ENCODE measurements around the gene EZH2.

EZH2 gene

DNA sequence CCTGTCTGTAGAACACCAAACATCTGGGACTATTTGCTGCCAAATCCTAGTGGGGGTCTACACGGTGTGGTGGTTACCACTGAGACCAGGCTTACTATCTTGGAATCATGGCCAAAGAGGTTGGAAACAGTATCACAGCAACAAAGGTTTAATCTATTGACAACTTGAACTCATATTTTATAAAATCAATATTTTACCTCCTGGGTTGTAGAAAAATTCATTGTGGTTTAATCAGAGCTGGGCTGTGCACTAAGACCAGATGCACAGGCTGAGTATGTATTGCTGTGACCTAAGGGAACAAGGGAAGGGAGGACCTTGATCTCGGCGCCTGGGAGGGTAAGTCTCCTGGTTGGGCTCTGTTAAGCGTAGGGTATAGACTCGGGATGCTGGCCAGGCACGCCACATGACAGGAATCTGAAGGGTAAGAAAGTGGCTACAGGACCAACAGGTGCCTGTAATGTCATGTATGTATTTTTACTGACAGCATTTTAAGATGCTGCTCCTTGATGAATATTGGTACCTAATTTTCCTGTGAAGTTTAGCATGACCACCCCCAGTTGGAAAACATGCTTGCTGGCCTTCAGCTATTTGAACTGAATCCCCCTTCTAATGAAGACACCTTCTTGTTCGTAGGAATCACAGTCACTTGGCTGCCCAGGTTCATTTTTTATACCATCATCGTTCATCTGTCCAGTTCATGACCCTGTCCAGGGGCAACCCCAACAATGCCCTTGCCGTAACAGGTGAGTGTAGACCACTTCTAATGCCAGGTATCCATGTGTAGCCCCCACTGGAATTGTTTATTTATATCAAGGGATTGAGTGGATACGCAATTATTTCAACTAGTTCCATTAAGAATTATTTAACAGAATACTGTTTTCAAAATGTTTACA, 79.5 kb downstream of the EZH2 start:
- DNase-seq = no peak

DNA sequence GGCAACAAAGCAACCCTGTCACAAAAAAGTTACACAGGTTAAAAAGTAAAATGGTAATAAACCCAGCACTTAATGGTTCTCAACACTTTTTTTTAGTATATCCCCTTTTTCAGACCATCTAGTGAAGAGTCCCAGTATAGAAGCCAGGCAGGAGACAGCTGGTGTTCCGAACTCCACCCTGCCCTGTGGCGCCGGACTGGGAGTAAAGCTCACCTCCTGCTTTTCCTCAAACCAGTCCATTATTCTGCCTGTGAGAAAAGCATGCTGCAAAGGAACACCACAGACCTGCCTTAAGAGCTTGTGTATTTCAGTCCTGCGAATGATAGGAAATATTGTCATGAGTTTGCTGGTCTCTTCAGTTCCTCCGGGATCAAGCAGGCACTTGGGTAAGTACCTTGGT, 81.0 kb downstream of the EZH2 start:
- DNase-seq = no peak

DNA sequence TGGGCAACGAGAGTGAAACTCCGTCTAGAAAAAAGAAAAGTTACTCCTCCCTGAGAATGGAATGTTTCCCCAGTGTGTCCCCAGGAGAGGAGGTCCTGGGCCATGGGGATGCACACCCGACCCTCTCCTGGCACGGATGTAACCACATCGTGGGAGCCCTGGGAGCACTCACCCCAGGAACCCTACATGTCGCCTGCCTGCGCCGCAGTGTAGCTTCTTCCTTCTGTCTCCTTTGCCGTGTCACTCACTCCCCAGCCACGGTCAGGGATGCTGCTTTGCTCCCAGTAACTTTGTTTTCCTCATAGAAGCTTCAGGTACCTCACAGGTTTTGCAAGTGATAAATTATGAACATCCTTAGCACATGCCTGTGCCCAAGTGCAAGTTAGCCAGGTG, 82.0 kb downstream of the EZH2 start:
- no peak for DNase-seq

GRCh38 chr7:148800677-148801076, 83.4 kb downstream of the EZH2 start:
- no peak for DNase-seq

GRCh38 chr7:148799893-148800555, 84.1 kb downstream of the EZH2 start:
- no peak for DNase-seq

DNA sequence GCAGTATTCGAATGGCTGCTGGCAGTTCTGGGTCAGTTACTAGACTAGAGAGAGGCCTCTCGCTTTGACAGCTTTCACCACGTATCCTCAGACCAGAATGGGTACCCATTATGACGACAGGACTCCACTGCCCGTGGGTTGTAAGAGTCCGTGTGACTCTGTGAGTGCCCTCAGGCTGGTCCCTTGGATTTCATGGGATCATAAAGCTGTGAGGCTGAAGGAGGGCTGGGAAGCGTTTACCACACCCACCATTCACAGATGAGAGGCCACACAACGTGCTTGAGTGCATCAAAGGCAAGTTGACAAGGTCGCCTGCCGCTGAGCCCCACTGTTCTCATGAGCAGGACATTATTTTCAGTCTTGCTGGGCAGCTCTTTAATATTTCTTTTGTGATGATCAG, 87.2 kb downstream of the EZH2 start:
- no peak for DNase-seq

DNA sequence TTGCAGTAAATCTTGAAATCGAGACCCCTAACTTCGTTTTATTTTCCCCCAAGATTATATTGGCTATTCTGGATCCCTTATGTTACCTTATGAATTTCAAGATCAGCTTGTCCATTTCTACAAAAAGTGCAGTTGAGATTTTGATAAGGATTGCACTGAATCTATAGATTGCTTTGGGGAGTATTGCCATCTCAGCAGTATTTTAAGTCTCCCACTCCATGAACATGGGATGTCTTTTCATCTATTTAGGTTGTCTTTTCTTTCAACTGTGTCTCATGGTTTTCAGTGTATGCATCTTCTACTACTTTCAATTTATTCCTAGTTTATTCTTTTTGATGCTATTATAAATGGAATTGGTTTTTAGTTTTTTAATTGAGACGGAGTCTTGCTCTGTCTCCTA, 89.6 kb downstream of the EZH2 start:
- no peak for DNase-seq

DNA sequence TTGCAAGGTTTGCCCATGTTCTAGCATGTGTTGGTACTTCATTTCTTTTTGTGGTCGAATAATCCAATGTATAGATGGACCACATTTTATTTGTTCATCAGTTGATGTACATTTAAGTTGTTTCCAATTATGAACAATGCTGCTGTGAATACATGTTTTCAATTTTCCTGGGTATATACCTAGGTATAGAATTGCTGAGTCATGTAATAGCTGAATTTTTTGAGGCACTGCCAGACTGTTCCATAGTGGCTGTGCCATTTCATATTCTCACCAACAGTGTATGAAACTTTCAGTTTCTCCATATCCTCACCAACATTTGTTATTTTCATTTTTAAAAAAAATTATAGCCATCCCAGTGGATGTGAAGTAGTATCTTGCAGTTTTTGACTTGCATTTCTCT, 90.5 kb downstream of the EZH2 start:
- no peak for DNase-seq

DNA sequence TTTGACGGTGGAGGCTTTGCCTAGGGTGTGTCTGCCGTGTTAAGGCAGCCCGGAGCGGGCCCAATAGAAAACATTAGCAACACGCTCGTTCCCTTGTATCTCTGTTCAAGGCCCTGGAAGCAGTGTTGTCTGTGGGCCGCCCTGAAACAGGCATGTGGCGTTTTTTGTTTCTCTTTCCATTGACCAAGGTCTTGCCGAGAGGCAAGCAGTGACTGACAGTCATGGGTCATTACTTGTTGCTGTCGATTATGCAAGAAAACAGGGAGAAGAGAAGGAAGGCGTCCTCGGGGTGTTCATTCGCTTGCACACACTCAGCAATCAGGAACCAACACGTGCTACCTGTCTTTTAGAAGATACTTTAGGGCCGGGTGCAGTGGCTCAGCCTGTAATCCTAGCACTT, 92.5 kb downstream of the EZH2 start:
- DNase-seq = no peak

DNA sequence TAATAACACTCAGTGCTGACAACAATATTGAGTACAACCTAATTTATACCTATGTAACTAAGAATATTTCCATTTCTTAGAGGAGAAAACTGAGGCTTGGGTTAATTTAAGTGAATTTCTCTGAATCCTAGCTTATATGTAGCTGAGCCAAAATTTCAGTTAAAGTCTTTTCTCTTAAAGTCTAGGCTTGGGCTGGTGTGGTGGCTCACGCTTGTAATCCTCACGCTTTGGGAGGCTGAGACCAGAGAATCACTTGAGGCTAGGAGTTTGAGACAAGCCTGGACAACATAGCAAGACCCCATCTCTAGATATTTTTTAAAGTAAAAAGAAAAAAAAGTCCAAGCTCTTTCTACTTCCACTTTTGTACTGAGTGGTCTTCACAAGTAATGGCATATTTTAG, 93.2 kb downstream of the EZH2 start:
- DNase-seq = no peak

DNA sequence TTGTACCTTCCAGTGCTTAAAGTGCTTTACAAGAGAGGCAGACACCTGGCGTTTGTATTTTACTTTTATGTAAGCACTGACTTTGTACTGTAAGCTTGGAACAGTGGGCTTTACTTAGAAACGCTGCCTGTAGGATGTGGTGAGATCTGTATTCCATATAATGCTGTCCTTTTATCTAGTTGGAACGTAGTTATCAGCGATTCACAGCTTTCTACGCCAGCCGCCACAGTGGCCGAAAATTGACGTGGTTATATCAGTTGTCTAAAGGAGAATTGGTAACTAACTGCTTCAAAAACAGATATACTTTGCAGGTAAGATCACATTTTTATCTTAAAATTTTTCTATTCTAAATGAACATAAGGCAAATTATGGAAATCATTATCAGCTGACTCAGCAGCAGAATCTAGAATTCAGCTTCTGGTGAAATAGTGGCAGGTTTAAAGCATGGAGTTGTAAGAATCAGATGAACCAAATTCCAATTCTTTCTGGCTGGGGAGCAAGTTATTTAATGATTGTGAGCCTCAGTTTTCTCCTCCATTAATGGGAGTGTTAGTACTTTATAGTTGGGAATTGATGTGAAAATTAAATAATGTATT, 93.9 kb downstream of the EZH2 start:
- no peak for DNase-seq

DNA sequence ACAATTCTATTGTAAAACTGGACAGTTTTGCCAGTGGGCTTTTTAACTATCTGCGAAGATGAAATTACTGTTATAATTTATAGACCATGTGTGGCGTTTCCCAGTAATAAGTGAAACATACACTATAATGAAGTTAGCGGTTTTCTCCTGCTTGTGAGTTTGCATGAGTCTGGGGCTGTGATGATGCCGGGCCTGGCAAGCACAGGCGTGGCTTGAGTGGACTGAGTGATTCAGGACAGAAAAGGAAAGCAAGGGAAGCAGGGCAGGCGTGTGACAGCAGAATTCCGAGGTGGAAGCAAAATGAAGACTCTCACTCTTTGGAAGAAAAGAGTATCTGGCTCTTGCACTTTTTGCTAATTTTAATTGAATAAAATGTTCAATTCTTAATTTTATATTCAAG, 94.9 kb downstream of the EZH2 start:
- DNase-seq = no peak

GRCh38 chr7:148787571-148788295, 96.4 kb downstream of the EZH2 start:
- no peak for DNase-seq

- DNase-seq = no peak
Measured at GRCh38 chr7:148783801-148784527, 100.1 kb downstream of the EZH2 start.

- no peak for DNase-seq
Measured at GRCh38 chr7:148782757-148783456, 101.2 kb downstream of the EZH2 start.

GRCh38 chr7:148774471-148774870, 109.6 kb downstream of the EZH2 start:
- DNase-seq = no peak

DNA sequence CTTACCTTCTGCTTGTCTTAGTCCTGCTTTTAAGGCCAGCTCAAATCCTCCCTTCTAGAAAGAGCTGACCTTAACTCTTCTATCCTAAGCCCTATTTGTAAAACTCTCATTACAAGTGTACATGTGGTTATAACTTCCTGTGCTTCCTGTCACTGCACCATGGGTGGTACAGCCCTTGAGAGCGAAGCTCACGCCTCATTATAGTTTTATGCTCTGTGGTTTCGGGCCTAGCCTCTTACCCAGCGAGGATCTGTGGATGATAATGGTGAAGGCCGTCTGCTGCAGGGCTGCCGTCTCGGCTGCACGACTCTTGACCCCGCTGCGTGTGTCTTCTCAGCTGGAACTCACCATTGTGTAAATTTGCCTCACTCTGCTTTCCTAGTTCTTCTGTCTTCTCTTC, 110.8 kb downstream of the EZH2 start:
- DNase-seq = peak; percentile 9

DNA sequence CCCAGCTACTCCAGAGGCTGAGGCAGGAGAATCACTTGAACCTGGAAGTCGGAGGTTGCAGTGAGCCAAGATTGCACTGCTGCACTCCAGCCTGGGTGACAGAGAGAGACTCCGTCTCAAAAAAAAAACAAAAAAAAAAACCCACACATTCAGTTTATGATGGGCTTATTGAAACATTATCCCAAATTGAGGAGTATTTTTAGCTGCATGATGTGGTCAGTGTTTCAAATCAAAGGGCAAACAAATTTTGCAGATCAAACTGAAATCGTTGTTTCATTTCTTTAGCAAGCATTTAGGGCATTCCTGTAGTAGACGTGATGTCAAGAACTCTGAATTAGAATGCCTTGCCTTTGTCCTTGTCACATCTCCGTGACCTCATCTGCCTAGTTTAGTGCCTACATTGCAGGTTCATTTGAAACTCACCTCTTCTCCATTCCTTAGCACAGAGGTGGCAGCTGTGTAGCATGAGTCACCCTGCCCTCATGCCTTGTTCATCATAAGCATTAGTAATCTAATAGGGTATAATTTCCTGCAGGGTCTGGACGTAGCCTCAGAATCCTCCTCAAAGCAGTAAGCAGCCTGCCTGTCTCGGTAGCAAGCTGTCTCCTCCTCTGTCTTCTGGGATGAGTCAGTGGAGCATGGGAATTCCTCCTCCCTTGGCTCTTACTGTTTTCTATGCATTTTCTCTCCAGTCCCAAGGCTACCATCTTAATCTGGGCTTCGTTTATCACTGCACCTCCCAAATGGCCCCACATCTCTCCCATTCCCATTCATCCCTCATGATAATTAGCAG, 111.6 kb downstream of the EZH2 start:
- peak; percentile 45 for DNase-seq

GRCh38 chr7:148770004-148770403, 114.1 kb downstream of the EZH2 start:
- no peak for DNase-seq

- no peak for DNase-seq
Measured at GRCh38 chr7:148763622-148764021, 120.5 kb downstream of the EZH2 start.
